GM13976 (cell line): Measurements from ENCODE around the gene INVS.

Experiments used
- DNase-seq: peaks from one replicate; pipeline ENCODE4 v3.0.0; 2012; ENCODE audit warnings: low spot score
- CTCF ChIP-seq: IDR thresholded peaks from 2 replicates; pipeline ENCODE4 v1.5.1; 2012; ENCODE audit warnings: borderline replicate concordance, mild to moderate bottlenecking; ENCODE audit not compliant: insufficient read depth; ENCODE audit errors: extremely low read depth, missing control alignments, control extremely low read depth
- in situ Hi-C: fragments of 300-500 bp; cut with MboI; formaldehyde crosslinking; loops from one replicate; pipeline ENCODE4 v1.12.0; 2022; ENCODE audit warnings: low sequenced_read_pairs, mixed read lengths, inconsistent platforms; ENCODE audit not compliant: unreplicated experiment

INVS gene

DNA sequence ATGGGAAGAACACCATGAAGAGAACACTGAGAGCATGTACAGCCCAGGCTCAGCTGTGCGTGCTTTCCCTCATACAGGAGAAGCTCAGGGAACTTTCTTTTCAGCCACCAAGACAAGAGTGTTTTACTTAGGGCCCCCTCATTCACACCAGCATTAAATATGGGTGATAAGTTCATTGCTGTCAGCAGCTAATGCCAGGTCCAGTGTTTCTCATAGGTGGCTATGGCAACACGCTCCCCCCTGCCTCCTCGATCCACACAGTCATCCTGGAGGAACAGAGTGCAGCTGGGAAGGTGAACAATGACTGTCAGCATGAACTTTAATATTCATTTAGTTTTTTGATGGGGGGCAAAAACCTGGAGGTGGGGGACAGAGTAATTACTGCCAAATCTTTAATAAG lies 199.3 kb downstream of the INVS start:
- DNase-seq = no peak
- in situ Hi-C loops = no loop called here
- TF ChIP-seq CTCF = no peak

DNA sequence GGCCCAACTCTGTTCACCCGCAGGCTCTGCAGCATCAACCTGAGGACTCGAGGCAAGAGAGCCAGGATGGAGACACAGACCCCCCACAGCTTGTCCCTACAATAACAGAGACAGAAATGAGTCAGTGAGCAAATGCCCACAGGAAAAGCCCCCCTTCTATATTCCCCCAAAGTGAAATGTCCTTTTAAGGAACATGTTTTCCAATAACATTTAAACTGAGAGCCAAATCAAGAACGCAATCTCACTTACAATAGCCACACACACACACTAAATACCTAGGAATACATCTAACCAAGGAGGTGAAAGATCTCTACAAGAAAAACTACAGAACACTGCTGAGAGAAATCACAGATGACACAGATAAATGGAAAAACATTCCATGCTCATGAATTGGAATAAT lies 204.7 kb downstream of the INVS start:
- in situ Hi-C loops = loop anchor here (25.0 kb wide), 1 partner anchor 1116 kb away; no protein-coding TSS in a partner anchor
- no peak for TF ChIP-seq CTCF
- no peak for DNase-seq

DNA sequence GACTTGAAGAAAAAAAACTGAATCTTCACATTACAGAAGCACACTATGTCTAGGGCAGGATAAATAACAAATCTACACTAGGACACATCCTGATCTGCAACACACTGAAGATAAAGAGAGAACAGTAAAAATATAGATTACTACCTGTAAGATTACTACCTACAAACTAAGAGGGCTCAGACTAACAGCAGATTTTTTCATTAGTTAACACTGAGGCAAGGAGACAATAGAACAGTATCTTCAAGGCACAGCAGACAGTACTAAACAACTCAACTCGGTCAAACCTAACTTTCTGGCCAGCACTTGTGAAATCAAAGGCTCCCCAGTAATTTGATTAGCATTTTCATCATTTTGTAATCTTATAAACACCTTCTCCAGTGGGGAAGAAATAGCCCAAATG lies 207.2 kb downstream of the INVS start:
- TF ChIP-seq CTCF = no peak
- in situ Hi-C loops = loop anchor here (25.0 kb wide), 1 partner anchor 1119 kb away; no protein-coding TSS in a partner anchor
- no peak for DNase-seq

DNA sequence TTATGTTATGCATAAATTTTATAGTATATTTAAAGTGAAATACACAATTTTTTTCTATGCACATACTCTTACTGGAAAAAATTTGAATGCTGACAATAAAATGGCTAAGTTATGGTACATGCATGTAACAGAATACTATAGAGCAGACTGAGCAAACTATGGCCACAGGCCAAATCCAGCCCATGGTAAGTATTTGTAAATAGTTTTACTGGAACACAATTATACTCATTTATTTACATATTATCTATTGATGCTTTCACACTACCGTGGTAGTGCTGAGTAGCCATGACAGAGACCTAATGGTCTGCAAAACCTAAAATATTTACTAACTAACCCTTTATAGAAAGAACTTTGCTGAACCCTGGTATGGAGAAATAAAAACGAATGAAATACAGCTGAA lies 208.0 kb downstream of the INVS start:
- no peak for DNase-seq
- in situ Hi-C loops = loop anchor here (25.0 kb wide), 1 partner anchor 1120 kb away; no protein-coding TSS in a partner anchor
- no peak for TF ChIP-seq CTCF

DNA sequence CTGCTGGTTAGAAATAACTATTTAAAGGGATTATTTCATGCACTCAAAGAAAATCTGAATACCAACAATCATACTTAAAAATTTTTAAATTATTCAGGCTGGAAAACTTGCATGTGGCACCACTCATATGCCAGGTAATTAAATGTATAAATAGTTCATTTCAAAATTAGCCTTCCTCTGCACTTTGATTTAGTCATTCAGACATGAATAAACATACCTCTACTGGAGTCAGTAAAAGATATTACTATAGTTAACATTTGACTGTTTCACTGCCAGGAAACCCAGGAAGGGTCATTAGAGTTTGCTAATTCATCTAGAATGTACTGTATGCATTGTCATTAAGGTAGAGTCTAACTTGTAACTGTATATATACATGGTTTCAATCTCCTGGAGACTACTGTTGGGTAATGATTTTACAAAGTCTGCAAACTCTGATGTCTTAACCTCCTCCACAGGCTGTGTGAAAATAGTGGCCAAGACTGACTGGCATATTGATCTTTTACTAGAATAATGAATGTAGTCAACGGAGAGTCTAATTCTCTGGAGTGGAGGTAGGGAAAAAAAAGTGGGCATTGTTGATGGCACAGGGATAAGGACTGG lies 210.0 kb downstream of the INVS start:
- in situ Hi-C loops = loop anchor here (25.0 kb wide), 1 partner anchor 1122 kb away; no protein-coding TSS in a partner anchor
- no peak for TF ChIP-seq CTCF
- DNase-seq = no peak

- TF ChIP-seq CTCF = no peak
- in situ Hi-C loops = loop anchor here (25.0 kb wide), 1 partner anchor 1123 kb away; no protein-coding TSS in a partner anchor
- DNase-seq = no peak
These were observed 210.9 kb downstream of the INVS start for GRCh38 chr9:100309992-100310391.
